Neural progenitor cell (in vitro differentiated cells): ENCODE data around the gene SEZ6L. TPM values are rescaled to one million over a fixed set of nuclear protein-coding genes. Genes with fewer than 3 reads are reported as not detected.

Experiments used
- DNase-seq: peaks from one replicate; pipeline ENCODE4 v3.0.0-alpha.2; 2016; ENCODE audit warnings: low spot score
- H2AFZ ChIP-seq: fragments of 200-600 bp; sonication (generic); replicated peaks from 2 replicates; pipeline ENCODE4 v1.6.1; 2016; ENCODE audit warnings: antibody characterized with exemption
- H3F3A ChIP-seq: fragments of 200-600 bp; sonication (generic); 2 replicates; pipeline ENCODE4 v1.6.1; 2016; ENCODE audit warnings: antibody characterized with exemption, low read depth
- H3K27ac ChIP-seq: fragments of 200-600 bp; sonication (generic); 2 replicates; pipeline ENCODE4 v1.5.1; 2016; ENCODE audit warnings: mild to moderate bottlenecking
- H3K27me3 ChIP-seq: fragments of 200-600 bp; sonication (generic); 2 replicates; pipeline ENCODE4 v1.6.1; 2016; ENCODE audit warnings: mild to moderate bottlenecking, moderate library complexity
- H3K36me3 ChIP-seq: fragments of 200-600 bp; sonication (generic); 2 replicates; pipeline ENCODE4 v1.5.1; 2016
- H3K4me1 ChIP-seq: fragments of 200-600 bp; sonication (generic); 2 replicates; pipeline ENCODE4 v1.6.1; 2016; ENCODE audit warnings: mixed run types
- H3K4me2 ChIP-seq: fragments of 200-600 bp; sonication (generic); 2 replicates; pipeline ENCODE4 v1.6.1; 2016
- H3K4me3 ChIP-seq: fragments of 200-600 bp; sonication (generic); 2 replicates; pipeline ENCODE4 v1.5.1; 2016
- H3K79me2 ChIP-seq: fragments of 200-600 bp; sonication (generic); 2 replicates; pipeline ENCODE4 v1.6.1; 2016; ENCODE audit warnings: low read depth
- H3K9ac ChIP-seq: fragments of 200-600 bp; sonication (generic); 2 replicates; pipeline ENCODE4 v1.6.1; 2016
- H3K9me3 ChIP-seq: fragments of 200-600 bp; sonication (generic); 2 replicates; pipeline ENCODE4 v1.5.1; 2016; ENCODE audit warnings: low read depth
- H4K20me1 ChIP-seq: fragments of 200-600 bp; sonication (generic); 2 replicates; pipeline ENCODE4 v1.6.1; 2016; ENCODE audit warnings: low read depth
- H3K27ac Mint-ChIP-seq: 3 replicates; pipeline ENCODE4 v1.8.0; 2021; ENCODE audit warnings: mixed read lengths
- H3K27me3 Mint-ChIP-seq: 2 replicates; pipeline ENCODE4 v1.8.0; 2022; ENCODE audit warnings: low read depth, mild to moderate bottlenecking, inconsistent platforms, moderate library complexity, mixed read lengths; ENCODE audit not compliant: insufficient read depth
- H3K36me3 Mint-ChIP-seq: 3 replicates; pipeline ENCODE4 v1.8.0; 2021; ENCODE audit warnings: mixed read lengths
- H3K4me1 Mint-ChIP-seq: 3 replicates; pipeline ENCODE4 v1.8.0; 2021; ENCODE audit warnings: mixed read lengths
- H3K4me3 Mint-ChIP-seq: 3 replicates; pipeline ENCODE4 v1.8.0; 2021; ENCODE audit warnings: mild to moderate bottlenecking, moderate library complexity, mixed read lengths
- H3K9me3 Mint-ChIP-seq: 3 replicates; pipeline ENCODE4 v1.8.0; 2020; ENCODE audit warnings: mixed read lengths
- CTCF ChIP-seq: fragments of 200-600 bp; sonication (generic); IDR thresholded peaks from 2 replicates; pipeline ENCODE4 v1.5.1; 2017; ENCODE audit warnings: antibody characterized with exemption, mild to moderate bottlenecking
- EZH2 ChIP-seq: fragments of 200-600 bp; sonication (generic); IDR thresholded peaks from 2 replicates; pipeline ENCODE4 v1.6.1; 2017; ENCODE audit warnings: antibody characterized with exemption, mild to moderate bottlenecking, moderate library complexity
- EZH2phosphoT487 ChIP-seq: fragments of 200-600 bp; sonication (generic); IDR thresholded peaks from 2 replicates; pipeline ENCODE4 v1.6.1; 2017; ENCODE audit warnings: antibody characterized with exemption
- total RNA-seq: library from RNA; depleted of rRNA; stranded (reverse); fragments of >200 nt; gene quantifications from 2 replicates; pipeline ENCODE4 v1.2.3, GENCODE V29; 2015; ENCODE audit warnings: low replicate concordance

The SEZ6L gene
- total RNA-seq, 1 donor from 2014 or later, result 0.22 TPM

GRCh38 chr22:26302726-26303125 lies 133.5 kb downstream of the SEZ6L start:
- no peaks in the 10 kb centered on the region for H3K36me3 Mint-ChIP-seq
- Histone ChIP-seq H3K79me2 (no peaks in the 10 kb centered on the region), H3K27ac (no peak overlapping the region), H3K4me3 (no peak overlapping the region), H3K9ac (no peak overlapping the region), H4K20me1 (no peaks in the 10 kb centered on the region), H3K27me3 (peaks cover 55% of the 10 kb centered on the region), H2AFZ (no peak overlapping the region), H3F3A (no peaks in the 10 kb centered on the region), H3K4me1 (no peaks in the 10 kb centered on the region), H3K36me3 (no peaks in the 10 kb centered on the region), H3K4me2 (no peak overlapping the region), H3K9me3 (no peaks in the 10 kb centered on the region)
- no peak overlapping the region for H3K4me3 Mint-ChIP-seq
- no peaks in the 10 kb centered on the region for H3K9me3 Mint-ChIP-seq
- no peaks in the 10 kb centered on the region for H3K4me1 Mint-ChIP-seq
- TF ChIP-seq EZH2 (no peak), EZH2phosphoT487 (no peak), CTCF (no peak)
- H3K27me3 Mint-ChIP-seq, result no peaks in the 10 kb centered on the region
- no peak overlapping the region for H3K27ac Mint-ChIP-seq
- DNase-seq, result no peak

GRCh38 chr22:26303475-26303874 lies 134.2 kb downstream of the SEZ6L start:
- H3K79me2 ChIP-seq, result no peaks in the 10 kb centered on the region
- H3K36me3 ChIP-seq, result no peaks in the 10 kb centered on the region
- no peak for DNase-seq
- H3K9ac ChIP-seq, result no peak overlapping the region
- Mint-ChIP-seq H3K36me3 (no peaks in the 10 kb centered on the region), H3K4me3 (no peak overlapping the region), H3K4me1 (no peaks in the 10 kb centered on the region), H3K9me3 (no peaks in the 10 kb centered on the region), H3K27ac (no peak overlapping the region), H3K27me3 (no peaks in the 10 kb centered on the region)
- peaks cover 63% of the 10 kb centered on the region for H3K27me3 ChIP-seq
- no peaks in the 10 kb centered on the region for H4K20me1 ChIP-seq
- H3K4me2 ChIP-seq, result no peak overlapping the region
- no peak overlapping the region for H3K27ac ChIP-seq
- H3K4me1 ChIP-seq, result no peaks in the 10 kb centered on the region
- no peak overlapping the region for H3K4me3 ChIP-seq
- H3K9me3 ChIP-seq, result no peaks in the 10 kb centered on the region
- TF ChIP-seq CTCF (no peak), EZH2 (no peak), EZH2phosphoT487 (no peak)
- H2AFZ ChIP-seq, result no peak overlapping the region
- no peaks in the 10 kb centered on the region for H3F3A ChIP-seq

- Mint-ChIP-seq H3K4me3 (no peak overlapping the region), H3K27me3 (no peaks in the 10 kb centered on the region), H3K9me3 (no peaks in the 10 kb centered on the region), H3K36me3 (no peaks in the 10 kb centered on the region), H3K4me1 (no peaks in the 10 kb centered on the region), H3K27ac (no peak overlapping the region)
- H3K9ac ChIP-seq, result no peak overlapping the region
- no peaks in the 10 kb centered on the region for H3K9me3 ChIP-seq
- H3K36me3 ChIP-seq, result no peaks in the 10 kb centered on the region
- no peaks in the 10 kb centered on the region for H4K20me1 ChIP-seq
- H3K4me3 ChIP-seq, result no peak overlapping the region
- H3K27me3 ChIP-seq, result peaks cover 67% of the 10 kb centered on the region
- no peaks in the 10 kb centered on the region for H3K4me1 ChIP-seq
- no peaks in the 10 kb centered on the region for H3K79me2 ChIP-seq
- H3K27ac ChIP-seq, result no peak overlapping the region
- TF ChIP-seq EZH2phosphoT487 (no peak), CTCF (no peak)
- no peaks in the 10 kb centered on the region for H3F3A ChIP-seq
- no peak for DNase-seq
- no peak overlapping the region for H3K4me2 ChIP-seq
- H2AFZ ChIP-seq, result no peak overlapping the region
These were observed 135.5 kb downstream of the SEZ6L start for GRCh38 chr22:26304730-26305129.

- Mint-ChIP-seq H3K36me3 (no peaks in the 10 kb centered on the region), H3K4me1 (no peaks in the 10 kb centered on the region)
These were observed 139.2 kb downstream of the SEZ6L start for GRCh38 chr22:26308467-26308866.

More at GRCh38 chr22:26308467-26308866, 139.2 kb downstream of the SEZ6L start:
- no peaks in the 10 kb centered on the region for H3F3A ChIP-seq
- Mint-ChIP-seq H3K9me3 (no peaks in the 10 kb centered on the region), H3K27ac (no peak overlapping the region), H3K27me3 (no peaks in the 10 kb centered on the region), H3K4me3 (no peak overlapping the region)
- no peaks in the 10 kb centered on the region for H4K20me1 ChIP-seq
- DNase-seq, result no peak
- no peak overlapping the region for H3K27ac ChIP-seq
- H3K4me3 ChIP-seq, result no peak overlapping the region
- no peak overlapping the region for H3K4me2 ChIP-seq
- peaks cover 50% of the 10 kb centered on the region for H3K27me3 ChIP-seq
- H3K36me3 ChIP-seq, result no peaks in the 10 kb centered on the region
- TF ChIP-seq EZH2 (no peak), EZH2phosphoT487 (no peak), CTCF (no peak)
- no peaks in the 10 kb centered on the region for H3K9me3 ChIP-seq
- H3K79me2 ChIP-seq, result no peaks in the 10 kb centered on the region
- no peak overlapping the region for H2AFZ ChIP-seq
- H3K9ac ChIP-seq, result no peak overlapping the region
- no peaks in the 10 kb centered on the region for H3K4me1 ChIP-seq
